GM12892 (cell line): Measurements from ENCODE around the gene RBL1.

Experiments used
- POLR2A ChIP-seq: IDR thresholded peaks from 2 replicates; pipeline ENCODE4 v1.6.1; 2011; ENCODE audit warnings: low read depth, low read length, control low read depth
- POLR2AphosphoS5 ChIP-seq: IDR thresholded peaks from 2 replicates; pipeline ENCODE4 v1.6.1; 2011; ENCODE audit warnings: low read depth, low read length, control low read depth
- TAF1 ChIP-seq: IDR thresholded peaks from 2 replicates; pipeline ENCODE4 v1.6.1; 2011; ENCODE audit warnings: low read depth, mild to moderate bottlenecking, control low read depth, low read length, borderline replicate concordance

DNA sequence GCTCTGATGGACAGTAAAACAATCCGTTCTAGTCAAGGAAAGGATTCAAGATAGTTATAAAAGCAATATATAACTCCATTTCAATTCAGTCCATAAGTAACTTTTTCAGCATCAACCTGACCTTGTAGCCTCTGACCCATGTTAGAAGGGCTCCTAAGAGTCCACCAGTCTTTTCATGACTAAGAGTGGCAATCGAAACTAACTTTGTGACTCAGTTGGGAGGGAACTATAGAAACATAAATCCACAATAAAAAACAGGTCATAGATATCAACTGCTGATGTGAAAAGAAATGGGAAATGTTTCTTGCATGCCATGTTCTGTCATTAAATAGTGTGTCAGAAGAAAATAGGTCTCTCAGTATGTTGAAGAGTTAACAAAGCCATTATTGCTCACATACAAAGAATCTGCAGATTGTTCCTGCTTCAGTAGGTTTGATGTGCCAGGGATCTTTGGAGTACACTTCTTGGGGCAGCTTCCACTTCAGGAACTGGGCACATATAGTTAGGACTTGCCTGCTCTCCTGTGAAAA lies 16.2 kb upstream of the RBL1 start:
- TF ChIP-seq POLR2A (no peak), POLR2AphosphoS5 (no peak), TAF1 (no peak)
